ENCODE measurements around the gene NMT2. TPM values are rescaled to one million over a fixed set of nuclear protein-coding genes. Genes with fewer than 3 reads are reported as not detected.

NMT2 gene
- total and polyA plus RNA-seq, 10 of the 15 experiments (the other 5 are each of a cell fraction or from before 2014, with no cell fraction given): 4.9 to 12.0 (median 9.2) TPM

DNA sequence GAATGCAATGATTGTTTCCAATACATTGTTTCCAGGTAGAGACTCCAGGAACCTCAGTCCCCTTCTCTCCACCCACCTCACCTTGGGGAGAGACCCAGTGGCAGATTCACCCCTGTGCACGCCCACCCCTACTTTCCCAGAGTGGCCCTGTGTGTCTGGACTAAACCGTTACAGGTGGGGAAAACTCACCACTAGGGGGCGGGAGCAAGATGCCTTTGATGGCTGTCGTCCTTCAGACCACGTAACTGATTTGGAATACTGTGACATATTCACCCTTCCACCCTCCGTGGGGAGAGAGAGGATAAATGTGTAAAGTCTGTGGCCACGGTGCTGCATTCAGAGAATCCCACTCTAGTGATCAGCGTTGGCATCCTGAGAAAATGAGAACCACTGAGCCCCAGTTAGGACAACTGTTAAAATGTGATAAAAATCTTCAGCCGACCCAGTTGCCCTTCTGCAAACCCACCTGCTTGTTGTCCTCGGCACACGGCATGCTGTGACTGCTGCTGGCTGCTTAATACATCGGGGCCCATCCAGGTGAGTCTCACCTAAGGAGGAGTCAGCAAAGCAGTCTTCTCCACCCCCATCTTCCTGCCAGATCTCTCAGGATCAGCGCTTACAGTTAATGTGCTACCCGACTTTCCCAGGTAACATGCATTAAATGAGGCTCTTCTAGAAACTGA, 41.5 kb upstream of the NMT2 start:
- peak; percentile 64 for FAIRE-seq
- ChIA-PET POLR2A (interaction anchor here (0.7 kb wide), 1 partner anchor 1118 kb away, joined by 3 read pairs; no protein-coding TSS in a partner anchor), RAD21 (ENCODE audit: unreplicated experiment) (no interaction called here), CTCF (interaction anchor here (0.8 to 1.4 kb wide), 2 partner anchors 43 to 76 kb away, joined by 3 to 4 read pairs; no protein-coding TSS in a partner anchor), SMC1A (ENCODE audit: uncharacterized antibody, unreplicated experiment) (no interaction called here)
- H4K20me1 ChIP-seq (ENCODE audit: control insufficient read depth, insufficient read depth): no peaks in the 10 kb centered on the region
- H3K27me3 ChIP-seq (replicated peaks in 1 of 2; ENCODE audit: control insufficient read depth in 2 of 2, insufficient read depth in 2 of 2, low read length in 1 of 2): no peaks in the 10 kb centered on the region
- no peak overlapping the region for H3K27ac ChIP-seq (ENCODE audit: control insufficient read depth, insufficient read depth)
- H3K4me1 ChIP-seq (ENCODE audit: control insufficient read depth, insufficient read depth, low read length): peaks cover 7% of the 10 kb centered on the region
- no peak overlapping the region for H3K9ac ChIP-seq (ENCODE audit: control insufficient read depth, insufficient read depth, low read length)
- intact Hi-C loops (cut with micrococcal nuclease; ENCODE audit: unreplicated experiment): no loop called here
- no peaks in the 10 kb centered on the region for H3K9me3 ChIP-seq (replicated peaks; ENCODE audit: control insufficient read depth, insufficient read depth, low read length)
- no peaks in the 10 kb centered on the region for H3K36me3 ChIP-seq (ENCODE audit: control insufficient read depth in 2 of 2, insufficient read depth in 2 of 2, low read length in 1 of 2)
- peak; percentile 93 for ATAC-seq
- 16% methylated on average over 14 of the region's 14 CpGs for WGBS (ENCODE audit: insufficient coverage, insufficient replicate concordance, low lambda C conversion rate, missing lambda C conversion rate)
- DNase-seq (ENCODE audit: low read depth, low spot score): peak; percentile 9
- H3K4me3 ChIP-seq: no peak overlapping the region
- no peak overlapping the region for H3K4me2 ChIP-seq (ENCODE audit: control insufficient read depth, insufficient read depth)
- no TSS peak for BruUV-seq (replicated peaks)
- H3K79me2 ChIP-seq (ENCODE audit: control insufficient read depth, insufficient read depth, low read length): no peaks in the 10 kb centered on the region
- in situ Hi-C loops (cut with MboI): no loop called here
- TF ChIP-seq CREB1 (IDR thresholded peaks at IDR 0.05; ENCODE audit: low read depth) (no peak), RFX5 (IDR thresholded peaks at IDR 0.05; ENCODE audit: low read depth, low read length) (0 out of 2 replicates have a peak, but pooled peaks have one; percentile 8), YY1 (IDR thresholded peaks at IDR 0.05; ENCODE audit: low read depth, low read length) (peak; percentile 83), RAD21 (IDR thresholded peaks at IDR 0.05; ENCODE audit: insufficient read depth, low read depth, low read length) (peak; percentile 70), PAX5 (IDR thresholded peaks at IDR 0.05; ENCODE audit: borderline replicate concordance, low read depth, low read length) (peak; percentile 40; the same call in 1 of the 2 replicates), SMC3 (IDR thresholded peaks at IDR 0.05; ENCODE audit: borderline replicate concordance, low read length) (peak; percentile 73; the same call in 1 of the 2 replicates), NR2C2 (IDR thresholded peaks at IDR 0.05; ENCODE audit: borderline replicate concordance, control insufficient read depth, insufficient read length, low read depth) (no peak)
- TF ChIP-seq, protein P1, sequence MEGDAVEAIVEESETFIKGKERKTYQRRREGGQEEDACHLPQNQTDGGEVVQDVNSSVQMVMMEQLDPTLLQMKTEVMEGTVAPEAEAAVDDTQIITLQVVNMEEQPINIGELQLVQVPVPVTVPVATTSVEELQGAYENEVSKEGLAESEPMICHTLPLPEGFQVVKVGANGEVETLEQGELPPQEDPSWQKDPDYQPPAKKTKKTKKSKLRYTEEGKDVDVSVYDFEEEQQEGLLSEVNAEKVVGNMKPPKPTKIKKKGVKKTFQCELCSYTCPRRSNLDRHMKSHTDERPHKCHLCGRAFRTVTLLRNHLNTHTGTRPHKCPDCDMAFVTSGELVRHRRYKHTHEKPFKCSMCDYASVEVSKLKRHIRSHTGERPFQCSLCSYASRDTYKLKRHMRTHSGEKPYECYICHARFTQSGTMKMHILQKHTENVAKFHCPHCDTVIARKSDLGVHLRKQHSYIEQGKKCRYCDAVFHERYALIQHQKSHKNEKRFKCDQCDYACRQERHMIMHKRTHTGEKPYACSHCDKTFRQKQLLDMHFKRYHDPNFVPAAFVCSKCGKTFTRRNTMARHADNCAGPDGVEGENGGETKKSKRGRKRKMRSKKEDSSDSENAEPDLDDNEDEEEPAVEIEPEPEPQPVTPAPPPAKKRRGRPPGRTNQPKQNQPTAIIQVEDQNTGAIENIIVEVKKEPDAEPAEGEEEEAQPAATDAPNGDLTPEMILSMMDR (IDR thresholded peaks at IDR 0.05 in 2 of 3, conservative IDR thresholded peaks at IDR 0.05 in 1 of 3; ENCODE audit: control insufficient read depth in 2 of 3, extremely low read depth in 1 of 3, insufficient read depth in 1 of 3, low read depth in 3 of 3, low read length in 3 of 3): peak; percentile 80 to 91 (median 91)
- H2AFZ ChIP-seq (ENCODE audit: control insufficient read depth, low read depth, low read length): 0 out of 2 replicates have a peak overlapping the region, but pooled peaks have one; percentile 57

Measured in GM12878 (cell line).